GM12873 (cell line): Measurements from ENCODE around the gene HEATR5A.

ENCODE experiments used
- TF ChIP-seq, protein P1 (sequence below): IDR thresholded peaks from 2 replicates; pipeline ENCODE4 v1.5.1; 2012; ENCODE audit warnings: low read depth, mild to moderate bottlenecking, moderate library complexity, low read length, control low read depth; ENCODE audit not compliant: insufficient read depth; ENCODE audit errors: missing control alignments

The HEATR5A gene

DNA sequence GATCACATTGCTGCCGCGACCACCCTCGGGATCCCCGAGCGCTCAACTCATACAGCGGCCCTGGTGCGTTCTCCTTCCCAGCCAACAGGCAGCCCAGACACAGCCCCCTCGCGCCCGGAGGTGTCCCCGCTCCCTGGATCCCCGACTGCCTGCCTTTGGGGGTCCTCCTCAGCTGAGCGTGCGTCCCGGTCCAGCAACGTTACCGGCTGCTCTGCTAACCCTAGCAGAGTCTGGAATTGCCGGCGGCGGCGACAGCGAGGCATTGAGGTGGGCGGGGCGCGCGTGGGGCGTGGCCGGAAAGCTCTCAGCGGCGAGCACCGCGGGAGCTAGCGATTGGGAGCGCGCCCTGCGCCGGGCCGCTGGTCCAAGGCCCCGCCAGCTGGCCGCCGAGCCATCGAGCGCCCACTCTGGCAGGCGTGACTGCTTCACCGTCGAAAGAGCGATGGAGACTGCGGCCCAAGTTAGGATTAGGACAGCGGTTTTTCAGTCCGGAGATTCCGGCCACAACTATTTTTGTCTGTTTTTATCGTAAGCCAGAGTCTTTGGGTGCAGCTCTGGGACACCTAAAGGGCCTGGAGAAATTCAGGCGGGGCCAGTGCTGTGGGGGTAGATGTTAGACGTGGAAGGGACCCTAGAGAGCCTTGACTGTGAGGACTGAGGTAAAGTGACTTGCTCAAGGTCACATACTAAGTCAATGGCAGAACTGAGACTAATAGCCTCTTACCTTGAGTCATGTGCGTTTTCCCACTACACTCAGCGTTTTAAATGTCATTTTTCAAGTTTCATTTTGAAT is at the start of gene HEATR5A:
Gene HEATR5A (minus strand): TSS at position 232 of the 793 bp plus-strand sequence. CDS start 17,575 bp downstream, outside the sequence.
- TF ChIP-seq, protein P1, sequence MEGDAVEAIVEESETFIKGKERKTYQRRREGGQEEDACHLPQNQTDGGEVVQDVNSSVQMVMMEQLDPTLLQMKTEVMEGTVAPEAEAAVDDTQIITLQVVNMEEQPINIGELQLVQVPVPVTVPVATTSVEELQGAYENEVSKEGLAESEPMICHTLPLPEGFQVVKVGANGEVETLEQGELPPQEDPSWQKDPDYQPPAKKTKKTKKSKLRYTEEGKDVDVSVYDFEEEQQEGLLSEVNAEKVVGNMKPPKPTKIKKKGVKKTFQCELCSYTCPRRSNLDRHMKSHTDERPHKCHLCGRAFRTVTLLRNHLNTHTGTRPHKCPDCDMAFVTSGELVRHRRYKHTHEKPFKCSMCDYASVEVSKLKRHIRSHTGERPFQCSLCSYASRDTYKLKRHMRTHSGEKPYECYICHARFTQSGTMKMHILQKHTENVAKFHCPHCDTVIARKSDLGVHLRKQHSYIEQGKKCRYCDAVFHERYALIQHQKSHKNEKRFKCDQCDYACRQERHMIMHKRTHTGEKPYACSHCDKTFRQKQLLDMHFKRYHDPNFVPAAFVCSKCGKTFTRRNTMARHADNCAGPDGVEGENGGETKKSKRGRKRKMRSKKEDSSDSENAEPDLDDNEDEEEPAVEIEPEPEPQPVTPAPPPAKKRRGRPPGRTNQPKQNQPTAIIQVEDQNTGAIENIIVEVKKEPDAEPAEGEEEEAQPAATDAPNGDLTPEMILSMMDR, result peak; percentile 24

DNA sequence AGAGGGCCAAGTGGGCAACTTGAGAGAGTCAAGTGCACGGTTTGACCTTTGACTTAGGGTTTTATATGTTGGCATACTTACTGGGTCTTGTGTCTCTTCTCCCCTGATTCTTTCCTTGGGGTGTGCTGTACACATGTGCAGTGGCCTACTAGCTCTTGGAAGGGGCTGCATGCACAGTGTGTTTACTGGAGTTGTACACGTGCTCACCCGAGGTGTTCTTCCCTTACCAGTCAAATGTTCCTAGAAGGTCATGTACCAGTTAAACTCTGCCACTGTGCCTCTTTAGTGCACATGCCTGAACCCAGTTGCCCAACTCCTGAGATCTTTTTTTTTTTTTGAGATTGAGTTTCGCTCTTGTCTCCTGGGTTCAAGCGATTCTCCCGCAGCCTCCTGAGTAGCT is 46.2 kb upstream of the HEATR5A start:
- TF ChIP-seq, protein P1, result no peak

DNA sequence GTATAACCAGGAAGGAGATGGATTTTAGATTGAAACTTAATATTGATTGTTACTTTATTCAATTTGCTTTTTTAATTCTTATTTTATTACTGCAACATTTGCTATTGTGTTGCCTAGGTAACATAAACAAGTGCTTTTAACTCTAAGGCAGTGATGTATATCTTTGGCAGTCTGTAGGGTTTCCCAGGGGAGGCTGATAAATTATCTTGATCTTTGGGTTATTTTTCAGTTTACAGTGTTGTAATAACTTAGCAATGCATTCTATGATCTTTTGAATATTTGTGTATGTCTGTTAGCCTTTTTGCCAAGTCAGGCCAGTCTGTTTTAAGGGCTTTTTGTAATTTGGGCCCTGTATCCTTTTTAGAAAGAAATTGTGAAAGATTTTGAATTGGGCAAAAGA is 44.8 kb upstream of the HEATR5A start:
- TF ChIP-seq, protein P1, result no peak

DNA sequence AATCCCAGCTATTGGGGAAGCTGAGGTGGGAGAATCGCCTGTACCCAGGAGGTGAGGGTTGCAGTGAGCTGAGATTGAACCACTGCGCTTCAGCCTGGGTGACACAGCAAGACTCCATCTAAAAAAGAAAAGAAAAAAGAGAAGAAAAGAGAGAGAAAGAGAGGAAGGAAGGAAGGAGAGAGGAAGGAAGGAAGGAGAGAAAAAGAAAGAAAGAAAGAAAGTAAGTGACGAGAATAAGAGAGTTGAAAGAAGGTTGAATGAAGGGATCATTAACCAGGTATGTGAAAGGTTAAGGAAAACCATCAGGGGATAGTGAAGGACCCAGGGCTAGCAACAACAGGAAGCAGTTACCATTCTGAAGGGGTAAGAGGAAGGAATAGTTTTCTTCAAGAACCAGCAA is 41.2 kb upstream of the HEATR5A start:
- TF ChIP-seq, protein P1, result no peak

DNA sequence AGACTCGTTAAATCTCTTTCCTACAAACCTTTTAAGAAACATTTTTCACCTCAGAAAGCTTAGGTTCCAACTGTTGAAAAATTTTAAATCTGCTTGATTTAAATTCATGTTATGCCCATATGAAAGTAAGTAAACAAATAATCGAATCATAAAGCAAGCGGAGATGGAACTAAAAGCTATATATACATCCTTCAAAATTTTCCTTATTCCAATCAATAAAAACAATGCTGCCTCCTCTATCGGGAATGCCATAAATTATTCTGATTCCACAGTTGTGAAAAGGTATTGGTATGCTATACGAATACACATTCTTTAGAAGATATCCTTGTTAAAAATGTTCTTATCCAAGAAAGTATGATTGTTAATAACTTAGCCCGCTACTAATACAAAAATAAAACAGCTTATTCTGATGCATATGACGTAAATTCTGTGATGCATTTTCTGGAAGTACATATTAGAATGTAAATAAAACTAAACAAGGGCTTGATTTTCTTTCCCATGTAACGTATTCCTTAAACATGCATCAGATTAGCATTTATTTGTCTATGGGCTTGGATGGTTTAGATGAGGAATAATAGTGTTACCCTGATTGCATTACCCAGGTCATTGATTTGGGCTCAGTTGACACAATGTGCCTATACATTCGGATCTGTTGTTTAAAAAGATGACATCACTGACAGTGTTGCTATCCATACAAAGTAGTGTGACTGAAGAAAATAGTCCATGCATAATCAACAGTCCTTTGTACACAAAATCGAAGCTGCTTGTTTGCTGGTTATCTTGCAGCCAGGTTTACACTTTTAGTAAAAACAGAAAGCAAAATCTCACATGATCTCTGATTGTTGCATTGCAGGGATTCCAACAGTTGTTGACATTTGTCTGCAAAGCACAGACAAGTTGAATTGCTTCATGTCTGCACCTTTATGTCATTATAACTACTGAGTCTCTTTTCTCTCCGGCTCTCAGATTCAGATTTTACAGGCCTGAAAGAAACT is 37.6 kb upstream of the HEATR5A start:
- TF ChIP-seq, protein P1, result no peak

DNA sequence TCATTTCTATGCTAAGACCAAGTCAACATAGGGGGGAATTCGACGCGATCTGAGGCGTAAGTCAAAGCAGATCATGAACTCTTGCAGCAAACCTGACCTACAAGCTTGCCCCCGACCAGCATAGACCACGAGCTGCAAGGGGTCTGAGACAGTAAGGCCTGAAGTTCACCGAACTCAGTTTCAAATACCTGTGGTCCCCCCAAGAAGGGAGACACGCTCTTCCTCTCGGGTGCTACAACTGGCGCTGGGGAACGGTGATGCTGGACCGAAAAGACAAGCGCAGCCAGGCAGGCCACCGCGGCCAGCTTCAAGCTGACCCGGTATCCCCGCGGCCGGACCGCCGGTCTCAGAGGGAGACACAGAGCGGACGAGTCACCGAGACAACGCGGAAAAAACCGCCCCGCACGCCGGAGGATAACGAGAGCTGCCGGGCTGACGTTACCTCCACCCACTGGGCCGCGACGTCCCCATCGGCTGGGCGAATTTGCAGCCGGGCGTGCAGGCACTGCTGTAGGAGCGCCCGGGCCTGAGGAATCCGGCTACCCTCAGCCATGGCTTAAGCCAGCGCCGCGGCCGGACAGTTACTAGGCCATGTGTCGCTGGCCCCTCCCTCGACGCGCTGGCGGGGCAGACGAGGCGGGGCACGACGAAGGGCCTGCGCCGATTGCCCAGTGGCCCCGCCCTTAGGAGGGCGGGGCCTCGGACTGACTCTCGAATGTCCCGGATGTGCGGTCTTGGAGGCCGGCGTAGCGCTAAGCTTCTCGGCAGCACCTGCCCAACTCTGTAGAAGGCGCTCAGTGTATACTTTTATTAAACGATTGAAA is 36.7 kb upstream of the HEATR5A start, which contains the start of gene DTD2:
Gene DTD2 (minus strand): TSS at position 666 of the 824 bp plus-strand sequence. CDS start 113 bp downstream, at position 553.
- TF ChIP-seq, protein P1, result no peak
